ENCODE data around the gene CIDEC.
"Not testable (repeated sequence)": the region's sequence is repeated elsewhere in the genome, so short reads cannot be mapped to it uniquely, and the experiment has no call there.

GRCh38 chr3:9854291-9854940, 25.6 kb downstream of the CIDEC start:
- not testable (repeated sequence) for TF ChIP-seq POLR2A, POLR2AphosphoS5 (IDR thresholded peaks at IDR 0.05)
